ENCODE results near the gene CACNA1B. TPM values are rescaled to one million over a fixed set of nuclear protein-coding genes. Genes with fewer than 3 reads are reported as not detected.

Gene CACNA1B
- total and polyA plus RNA-seq, 9 of the 15 experiments (the other 6 are each of a cell fraction or from before 2014, with no cell fraction given): 0.01 to 0.04 TPM; not detected in 7

DNA sequence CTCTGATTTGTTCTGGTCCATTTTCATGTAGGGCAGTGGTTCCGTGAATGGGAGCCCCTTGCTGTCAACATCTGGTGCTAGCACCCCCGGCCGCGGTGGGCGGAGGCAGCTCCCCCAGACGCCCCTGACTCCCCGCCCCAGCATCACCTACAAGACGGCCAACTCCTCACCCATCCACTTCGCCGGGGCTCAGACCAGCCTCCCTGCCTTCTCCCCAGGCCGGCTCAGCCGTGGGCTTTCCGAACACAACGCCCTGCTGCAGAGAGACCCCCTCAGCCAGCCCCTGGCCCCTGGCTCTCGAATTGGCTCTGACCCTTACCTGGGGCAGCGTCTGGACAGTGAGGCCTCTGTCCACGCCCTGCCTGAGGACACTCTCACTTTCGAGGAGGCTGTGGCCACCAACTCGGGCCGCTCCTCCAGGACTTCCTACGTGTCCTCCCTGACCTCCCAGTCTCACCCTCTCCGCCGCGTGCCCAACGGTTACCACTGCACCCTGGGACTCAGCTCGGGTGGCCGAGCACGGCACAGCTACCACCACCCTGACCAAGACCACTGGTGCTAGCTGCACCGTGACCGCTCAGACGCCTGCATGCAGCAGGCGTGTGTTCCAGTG, 244.0 kb downstream of the CACNA1B start:
- peaks cover 0 to 15% of the 10 kb centered on the region in 2 experiments; a peak in 2 of 5 replicates for H3K4me1 ChIP-seq (replicated peaks in 1 of 2; ENCODE audit: control insufficient read depth in 2 of 2, insufficient read depth in 2 of 2, low read length in 2 of 2)
- no peak overlapping the region for H2AFZ ChIP-seq (ENCODE audit: low read depth, low read length)
- DNase-seq (ENCODE audit: extremely low read depth in 1 of 4, low spot score in 3 of 4) (no peak), ATAC-seq (no peak), FAIRE-seq (no peak)
- WGBS (ENCODE audit: insufficient coverage, low coverage, missing lambda C conversion rate): under 1% methylated on average over 22 of the region's 32 CpGs
- intact Hi-C loops (cut with micrococcal nuclease) (no loop called here), in situ Hi-C loops (cut with MboI) (no loop called here)
- H3K79me2 ChIP-seq (ENCODE audit: control insufficient read depth, insufficient read depth, low read length): no peaks in the 10 kb centered on the region
- no peaks in the 10 kb centered on the region for H3K36me3 ChIP-seq (ENCODE audit: control insufficient read depth, insufficient read depth, low read length)
- no TSS peak for BruUV-seq (replicated peaks)
- no peak overlapping the region for H3K4me3 ChIP-seq
- CTCF ChIA-PET (ENCODE audit: low intra/inter-chr PET ratio): interaction anchor here (0.7 kb wide), 1 partner anchor 67 kb away, joined by 6 read pairs; no protein-coding TSS in a partner anchor
- H3K27ac ChIP-seq (ENCODE audit: extremely low read depth, low read depth, low read length): no peak overlapping the region
- H3K27me3 ChIP-seq (ENCODE audit: control insufficient read depth in 2 of 2, insufficient read depth in 2 of 2, low read length in 2 of 2): peaks cover 23 to 58% of the 10 kb centered on the region in 2 experiments
- POLR2A ChIA-PET: no interaction called here
- H3K9me3 ChIP-seq (replicated peaks; ENCODE audit: control insufficient read depth, insufficient read depth, low read depth, low read length): peaks cover 4% of the 10 kb centered on the region; the same call in 1 of the 2 replicates
- H3K9ac ChIP-seq (ENCODE audit: insufficient read depth in 1 of 2, low read depth in 2 of 2, low read length in 2 of 2): no peak overlapping the region
- H3K4me2 ChIP-seq (ENCODE audit: insufficient read depth, low read length): no peak overlapping the region
- no peaks in the 10 kb centered on the region for H3K9me1 ChIP-seq (ENCODE audit: control insufficient read depth, insufficient read depth, low read length)
- TF ChIP-seq ZBTB1 (CRISPR knock-in tag; IDR thresholded peaks at IDR 0.05; ENCODE audit: borderline replicate concordance, low read depth) (no peak), GTF2F1 (IDR thresholded peaks at IDR 0.05; ENCODE audit: low read depth, low read length) (no peak), MYC (IDR thresholded peaks at IDR 0.05; ENCODE audit: low read depth, low read length) (no peak), MYC (CRISPR knock-in tag; IDR thresholded peaks at IDR 0.05; ENCODE audit: borderline replicate concordance, low read depth) (no peak), ZNF785 (CRISPR knock-in tag; IDR thresholded peaks at IDR 0.05) (no peak), ZNF354B (CRISPR knock-in tag; IDR thresholded peaks at IDR 0.05) (no peak), CEBPG (CRISPR knock-in tag; IDR thresholded peaks at IDR 0.05) (no peak), CEBPG (tag; conservative IDR thresholded peaks at IDR 0.05 in 1 of 2, IDR thresholded peaks at IDR 0.05 in 1 of 2) (no peak), GABPB1 (CRISPR knock-in tag; IDR thresholded peaks at IDR 0.05) (no peak), ZNF316 (IDR thresholded peaks at IDR 0.05) (no peak)
- TF ChIP-seq, protein P1, sequence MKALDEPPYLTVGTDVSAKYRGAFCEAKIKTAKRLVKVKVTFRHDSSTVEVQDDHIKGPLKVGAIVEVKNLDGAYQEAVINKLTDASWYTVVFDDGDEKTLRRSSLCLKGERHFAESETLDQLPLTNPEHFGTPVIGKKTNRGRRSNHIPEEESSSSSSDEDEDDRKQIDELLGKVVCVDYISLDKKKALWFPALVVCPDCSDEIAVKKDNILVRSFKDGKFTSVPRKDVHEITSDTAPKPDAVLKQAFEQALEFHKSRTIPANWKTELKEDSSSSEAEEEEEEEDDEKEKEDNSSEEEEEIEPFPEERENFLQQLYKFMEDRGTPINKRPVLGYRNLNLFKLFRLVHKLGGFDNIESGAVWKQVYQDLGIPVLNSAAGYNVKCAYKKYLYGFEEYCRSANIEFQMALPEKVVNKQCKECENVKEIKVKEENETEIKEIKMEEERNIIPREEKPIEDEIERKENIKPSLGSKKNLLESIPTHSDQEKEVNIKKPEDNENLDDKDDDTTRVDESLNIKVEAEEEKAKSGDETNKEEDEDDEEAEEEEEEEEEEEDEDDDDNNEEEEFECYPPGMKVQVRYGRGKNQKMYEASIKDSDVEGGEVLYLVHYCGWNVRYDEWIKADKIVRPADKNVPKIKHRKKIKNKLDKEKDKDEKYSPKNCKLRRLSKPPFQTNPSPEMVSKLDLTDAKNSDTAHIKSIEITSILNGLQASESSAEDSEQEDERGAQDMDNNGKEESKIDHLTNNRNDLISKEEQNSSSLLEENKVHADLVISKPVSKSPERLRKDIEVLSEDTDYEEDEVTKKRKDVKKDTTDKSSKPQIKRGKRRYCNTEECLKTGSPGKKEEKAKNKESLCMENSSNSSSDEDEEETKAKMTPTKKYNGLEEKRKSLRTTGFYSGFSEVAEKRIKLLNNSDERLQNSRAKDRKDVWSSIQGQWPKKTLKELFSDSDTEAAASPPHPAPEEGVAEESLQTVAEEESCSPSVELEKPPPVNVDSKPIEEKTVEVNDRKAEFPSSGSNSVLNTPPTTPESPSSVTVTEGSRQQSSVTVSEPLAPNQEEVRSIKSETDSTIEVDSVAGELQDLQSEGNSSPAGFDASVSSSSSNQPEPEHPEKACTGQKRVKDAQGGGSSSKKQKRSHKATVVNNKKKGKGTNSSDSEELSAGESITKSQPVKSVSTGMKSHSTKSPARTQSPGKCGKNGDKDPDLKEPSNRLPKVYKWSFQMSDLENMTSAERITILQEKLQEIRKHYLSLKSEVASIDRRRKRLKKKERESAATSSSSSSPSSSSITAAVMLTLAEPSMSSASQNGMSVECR (CRISPR knock-in tag; IDR thresholded peaks at IDR 0.05): no peak
- H4K20me1 ChIP-seq (replicated peaks; ENCODE audit: control insufficient read depth, insufficient read depth, low read length): no peaks in the 10 kb centered on the region
